HEK293 (cell line): ENCODE measurements around the gene PIGR.

Experiments
- CTCF ChIA-PET: fragments of 350-600 bp; formaldehyde crosslinking; extraction: SDS; loops from one replicate; lab custom pipeline; 2021; ENCODE audit warnings: antibody characterized with exemption; lab: Yijun Ruan, JAX
- POLR2A ChIA-PET: fragments of 300-600 bp; formaldehyde crosslinking; extraction: SDS; loops from one replicate; lab custom pipeline; 2020; ENCODE audit warnings: antibody characterized with exemption, inconsistent platforms; lab: Yijun Ruan, JAX
- H3K27ac ChIP-seq: fragments of 200-500 bp; sonication (Bioruptor generic); 2 replicates; pipeline ENCODE4 v1.5.1; 2014; ENCODE audit warnings: low read depth, low read length, control low read depth, inconsistent platforms; ENCODE audit errors: extremely low read depth
- H3K36me3 ChIP-seq, 2 experiments: fragments of 200-500 bp in 1 of 2; sonication (Bioruptor generic) in 1 of 2; 1 replicate in 1 of 2; 2 replicates in 1 of 2; pipeline ENCODE4 v1.5.1; 2014 to 2017; ENCODE audit warnings: inconsistent platforms in 2 of 2, low read length in 2 of 2; ENCODE audit not compliant: control insufficient read depth in 2 of 2, insufficient read depth in 1 of 2
- H3K4me1 ChIP-seq: fragments of 200-500 bp; sonication (Bioruptor generic); 2 replicates; pipeline ENCODE4 v1.5.1; 2014; ENCODE audit warnings: mild to moderate bottlenecking, low read length, inconsistent platforms; ENCODE audit not compliant: control insufficient read depth, insufficient read depth
- H3K4me3 ChIP-seq: 2 replicates; pipeline ENCODE4 v1.5.1; 2011; ENCODE audit warnings: low read depth, mild to moderate bottlenecking, control low read depth, low read length, moderate library complexity
- H3K9me3 ChIP-seq: fragments of 200-500 bp; sonication (Bioruptor generic); 2 replicates; pipeline ENCODE4 v1.5.1; 2014; ENCODE audit warnings: low read depth, low read length, inconsistent platforms; ENCODE audit not compliant: control insufficient read depth, insufficient read depth
- HOXC10 ChIP-seq: sonication (generic); formaldehyde crosslinking; IDR thresholded peaks from 2 replicates; pipeline ENCODE4 v1.8.1; 2023; ENCODE audit warnings: mild to moderate bottlenecking, missing genetic modification reagents
- KLF7 ChIP-seq: fragments of 450-650 bp; formaldehyde crosslinking; IDR thresholded peaks from 2 replicates; pipeline ENCODE4 v1.5.1; 2016; ENCODE audit warnings: missing biosample characterization, missing genetic modification characterization, borderline replicate concordance
- KLF9 ChIP-seq: fragments of 450-650 bp; formaldehyde crosslinking; IDR thresholded peaks from 2 replicates; pipeline ENCODE4 v1.5.1; 2016; ENCODE audit warnings: missing biosample characterization, missing genetic modification characterization, low read depth
- REST ChIP-seq: fragments of 450-650 bp; formaldehyde crosslinking; IDR thresholded peaks from 2 replicates; pipeline ENCODE4 v1.5.1; 2016; ENCODE audit warnings: missing biosample characterization, missing genetic modification characterization
- SCRT1 ChIP-seq: fragments of 450-650 bp; formaldehyde crosslinking; IDR thresholded peaks from 2 replicates; pipeline ENCODE4 v1.5.1; 2016; ENCODE audit warnings: missing biosample characterization, missing genetic modification characterization, borderline replicate concordance
- ZNF10 ChIP-seq: fragments of 450-650 bp; formaldehyde crosslinking; IDR thresholded peaks from 2 replicates; pipeline ENCODE4 v1.5.1; 2017; ENCODE audit warnings: missing biosample characterization, missing genetic modification characterization
- ZNF148 ChIP-seq: fragments of 450-650 bp; formaldehyde crosslinking; IDR thresholded peaks from 2 replicates; pipeline ENCODE4 v1.5.0; 2017; ENCODE audit warnings: missing biosample characterization, missing genetic modification characterization, borderline replicate concordance
- ZNF16 ChIP-seq: fragments of 450-650 bp; formaldehyde crosslinking; IDR thresholded peaks from 2 replicates; pipeline ENCODE4 v1.5.1; 2016; ENCODE audit warnings: low read depth, missing biosample characterization, missing genetic modification characterization
- ZNF311 ChIP-seq: fragments of 450-650 bp; formaldehyde crosslinking; IDR thresholded peaks from 2 replicates; pipeline ENCODE4 v1.5.1; 2017; ENCODE audit warnings: missing biosample characterization, missing genetic modification characterization, borderline replicate concordance
- ZNF366 ChIP-seq: fragments of 450-650 bp; formaldehyde crosslinking; conservative IDR thresholded peaks from 2 replicates; pipeline ENCODE4 v1.5.1; 2016; ENCODE audit warnings: missing biosample characterization, missing genetic modification characterization
- ZNF558 ChIP-seq: fragments of 450-650 bp; formaldehyde crosslinking; IDR thresholded peaks from 2 replicates; pipeline ENCODE4 v1.5.1; 2016; ENCODE audit warnings: missing biosample characterization, missing genetic modification characterization
- ZNF571 ChIP-seq: fragments of 450-650 bp; formaldehyde crosslinking; IDR thresholded peaks from 2 replicates; pipeline ENCODE4 v1.5.0; 2017; ENCODE audit warnings: missing biosample characterization, missing genetic modification characterization
- ZNF654 ChIP-seq: fragments of 450-650 bp; formaldehyde crosslinking; IDR thresholded peaks from 2 replicates; pipeline ENCODE4 v1.5.1; 2016; ENCODE audit warnings: low read depth, missing biosample characterization, missing genetic modification characterization
- ZNF660 ChIP-seq: fragments of 450-650 bp; IDR thresholded peaks from 2 replicates; pipeline ENCODE4 v1.5.1; 2018; ENCODE audit warnings: missing biosample characterization, mild to moderate bottlenecking, missing genetic modification characterization
- ZNF677 ChIP-seq: fragments of 450-650 bp; IDR thresholded peaks from 2 replicates; pipeline ENCODE4 v1.5.0; 2018; ENCODE audit warnings: missing biosample characterization, mild to moderate bottlenecking, missing genetic modification characterization, moderate library complexity
- TF ChIP-seq, protein P1 (sequence below): fragments of 450-650 bp; formaldehyde crosslinking; IDR thresholded peaks from 2 replicates; pipeline ENCODE4 v1.5.1; 2016; ENCODE audit warnings: missing biosample characterization, missing genetic modification characterization
- TF ChIP-seq, protein P2 (sequence below): fragments of 450-650 bp; formaldehyde crosslinking; IDR thresholded peaks from 2 replicates; pipeline ENCODE4 v1.5.1; 2016; ENCODE audit warnings: missing biosample characterization, missing genetic modification characterization
- TF ChIP-seq, protein P3 (sequence below): fragments of 450-650 bp; formaldehyde crosslinking; IDR thresholded peaks from 2 replicates; pipeline ENCODE4 v1.5.1; 2016; ENCODE audit warnings: missing biosample characterization, missing genetic modification characterization
- TF ChIP-seq, protein P4 (sequence below): fragments of 450-650 bp; formaldehyde crosslinking; IDR thresholded peaks from 2 replicates; pipeline ENCODE4 v1.5.1; 2017; ENCODE audit warnings: missing biosample characterization, missing genetic modification characterization

The PIGR gene

DNA sequence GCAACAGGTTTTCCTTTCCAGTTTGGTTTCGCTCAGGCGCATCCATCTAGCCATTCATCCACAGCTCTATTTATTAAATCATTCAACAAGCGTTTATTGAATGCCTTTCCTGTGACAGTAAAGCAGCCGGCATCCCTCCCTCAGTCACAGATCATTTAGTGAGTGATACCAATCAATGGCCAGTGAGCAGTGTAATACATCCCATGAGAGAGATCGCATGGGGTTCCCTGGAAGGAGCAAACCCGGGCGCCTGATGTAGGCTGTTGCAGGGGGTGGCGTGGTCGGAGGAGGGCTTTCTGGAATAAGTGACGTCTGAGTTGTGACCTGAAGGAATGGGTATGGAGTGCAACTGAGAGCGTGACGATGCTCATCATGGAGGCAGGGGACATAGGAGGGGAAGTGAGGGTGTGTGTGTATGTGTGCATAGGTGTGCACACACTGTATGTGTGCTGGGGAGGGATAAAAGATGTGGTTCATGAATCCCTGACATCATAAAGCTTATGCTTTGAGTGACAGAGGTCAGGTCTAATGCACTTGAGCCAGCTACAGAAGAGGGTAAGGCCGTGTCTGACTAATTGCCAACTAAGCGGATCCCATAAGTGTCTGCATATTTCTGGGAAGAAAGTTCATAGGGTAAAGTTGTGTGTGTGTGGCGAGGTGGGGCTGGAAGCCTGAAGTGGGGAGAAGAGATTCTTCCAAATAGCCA lies 31.1 kb downstream of the PIGR start:
- no peaks in the 10 kb centered on the region for H3K36me3 ChIP-seq
- TF ChIP-seq, protein P1, sequence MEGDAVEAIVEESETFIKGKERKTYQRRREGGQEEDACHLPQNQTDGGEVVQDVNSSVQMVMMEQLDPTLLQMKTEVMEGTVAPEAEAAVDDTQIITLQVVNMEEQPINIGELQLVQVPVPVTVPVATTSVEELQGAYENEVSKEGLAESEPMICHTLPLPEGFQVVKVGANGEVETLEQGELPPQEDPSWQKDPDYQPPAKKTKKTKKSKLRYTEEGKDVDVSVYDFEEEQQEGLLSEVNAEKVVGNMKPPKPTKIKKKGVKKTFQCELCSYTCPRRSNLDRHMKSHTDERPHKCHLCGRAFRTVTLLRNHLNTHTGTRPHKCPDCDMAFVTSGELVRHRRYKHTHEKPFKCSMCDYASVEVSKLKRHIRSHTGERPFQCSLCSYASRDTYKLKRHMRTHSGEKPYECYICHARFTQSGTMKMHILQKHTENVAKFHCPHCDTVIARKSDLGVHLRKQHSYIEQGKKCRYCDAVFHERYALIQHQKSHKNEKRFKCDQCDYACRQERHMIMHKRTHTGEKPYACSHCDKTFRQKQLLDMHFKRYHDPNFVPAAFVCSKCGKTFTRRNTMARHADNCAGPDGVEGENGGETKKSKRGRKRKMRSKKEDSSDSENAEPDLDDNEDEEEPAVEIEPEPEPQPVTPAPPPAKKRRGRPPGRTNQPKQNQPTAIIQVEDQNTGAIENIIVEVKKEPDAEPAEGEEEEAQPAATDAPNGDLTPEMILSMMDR (tag by site-specific recombination) = no peak
- TF ChIP-seq ZNF558 (tag by site-specific recombination) (no peak), ZNF311 (tag by site-specific recombination) (no peak), ZNF571 (tag by site-specific recombination) (no peak), KLF7 (tag by site-specific recombination) (no peak), ZNF366 (tag by site-specific recombination) (no peak), ZNF16 (tag by site-specific recombination) (no peak), KLF9 (tag by site-specific recombination) (no peak), REST (no peak), ZNF654 (tag by site-specific recombination) (no peak), SCRT1 (tag by site-specific recombination) (no peak), HOXC10 (CRISPR knock-in tag) (no peak), ZNF10 (tag by site-specific recombination) (no peak), ZNF677 (tag by site-specific recombination) (no peak), ZNF660 (tag by site-specific recombination) (no peak), ZNF148 (no peak)
- TF ChIP-seq, protein P2, sequence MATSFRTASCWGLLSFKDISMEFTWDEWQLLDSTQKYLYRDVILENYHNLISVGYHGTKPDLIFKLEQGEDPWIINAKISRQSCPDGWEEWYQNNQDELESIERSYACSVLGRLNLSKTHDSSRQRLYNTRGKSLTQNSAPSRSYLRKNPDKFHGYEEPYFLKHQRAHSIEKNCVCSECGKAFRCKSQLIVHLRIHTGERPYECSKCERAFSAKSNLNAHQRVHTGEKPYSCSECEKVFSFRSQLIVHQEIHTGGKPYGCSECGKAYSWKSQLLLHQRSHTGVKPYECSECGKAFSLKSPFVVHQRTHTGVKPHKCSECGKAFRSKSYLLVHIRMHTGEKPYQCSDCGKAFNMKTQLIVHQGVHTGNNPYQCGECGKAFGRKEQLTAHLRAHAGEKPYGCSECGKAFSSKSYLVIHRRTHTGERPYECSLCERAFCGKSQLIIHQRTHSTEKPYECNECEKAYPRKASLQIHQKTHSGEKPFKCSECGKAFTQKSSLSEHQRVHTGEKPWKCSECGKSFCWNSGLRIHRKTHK (tag by site-specific recombination) = no peak
- TF ChIP-seq, protein P3, sequence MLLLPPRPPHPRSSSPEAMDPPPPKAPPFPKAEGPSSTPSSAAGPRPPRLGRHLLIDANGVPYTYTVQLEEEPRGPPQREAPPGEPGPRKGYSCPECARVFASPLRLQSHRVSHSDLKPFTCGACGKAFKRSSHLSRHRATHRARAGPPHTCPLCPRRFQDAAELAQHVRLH (tag by site-specific recombination) = no peak
- TF ChIP-seq, protein P4, sequence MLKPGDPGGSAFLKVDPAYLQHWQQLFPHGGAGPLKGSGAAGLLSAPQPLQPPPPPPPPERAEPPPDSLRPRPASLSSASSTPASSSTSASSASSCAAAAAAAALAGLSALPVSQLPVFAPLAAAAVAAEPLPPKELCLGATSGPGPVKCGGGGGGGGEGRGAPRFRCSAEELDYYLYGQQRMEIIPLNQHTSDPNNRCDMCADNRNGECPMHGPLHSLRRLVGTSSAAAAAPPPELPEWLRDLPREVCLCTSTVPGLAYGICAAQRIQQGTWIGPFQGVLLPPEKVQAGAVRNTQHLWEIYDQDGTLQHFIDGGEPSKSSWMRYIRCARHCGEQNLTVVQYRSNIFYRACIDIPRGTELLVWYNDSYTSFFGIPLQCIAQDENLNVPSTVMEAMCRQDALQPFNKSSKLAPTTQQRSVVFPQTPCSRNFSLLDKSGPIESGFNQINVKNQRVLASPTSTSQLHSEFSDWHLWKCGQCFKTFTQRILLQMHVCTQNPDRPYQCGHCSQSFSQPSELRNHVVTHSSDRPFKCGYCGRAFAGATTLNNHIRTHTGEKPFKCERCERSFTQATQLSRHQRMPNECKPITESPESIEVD (tag by site-specific recombination) = no peak
- H3K27ac ChIP-seq = no peak overlapping the region
- H3K4me1 ChIP-seq = no peaks in the 10 kb centered on the region
- no peaks in the 10 kb centered on the region for H3K9me3 ChIP-seq
- CTCF ChIA-PET = interaction anchor here (0.6 to 4.3 kb wide), 9 partner anchors 50 to 190 kb away, joined by 3 to 73 read pairs (median 5); partner anchors contain the start of gene IL20
- no peak overlapping the region for H3K4me3 ChIP-seq
- POLR2A ChIA-PET = no interaction called here
